H9 (cell line): Measurements from ENCODE around the gene KCNH1. TPM values are rescaled to one million over a fixed set of nuclear protein-coding genes. Genes with fewer than 3 reads are reported as not detected.

Experiments used
- DNase-seq: peaks from one replicate; pipeline ENCODE4 v3.0.0-alpha.2; 2017
- H2AFZ ChIP-seq: one replicate; pipeline ENCODE4 v1.6.1; 2013; ENCODE audit warnings: mild to moderate bottlenecking, low read length, control low read depth, moderate library complexity
- H2AK5ac ChIP-seq: 2 replicates; pipeline ENCODE4 v1.6.1; 2013; ENCODE audit warnings: low read length, control low read depth, mixed read lengths; ENCODE audit not compliant: insufficient read length
- H2BK120ac ChIP-seq: one replicate; pipeline ENCODE4 v1.6.1; 2013; ENCODE audit warnings: low read depth, mild to moderate bottlenecking, low read length, control low read depth, inconsistent platforms; ENCODE audit not compliant: poor library complexity, severe bottlenecking
- H2BK12ac ChIP-seq: 2 replicates; pipeline ENCODE4 v1.6.1; 2013; ENCODE audit warnings: low read length, control low read depth, mixed read lengths, low read depth; ENCODE audit not compliant: insufficient read length
- H2BK15ac ChIP-seq: 2 replicates; pipeline ENCODE4 v1.6.1; 2013; ENCODE audit warnings: low read depth, low read length, control low read depth
- H2BK20ac ChIP-seq: one replicate; pipeline ENCODE4 v1.6.1; 2013; ENCODE audit warnings: low read depth, mild to moderate bottlenecking, low read length, control low read depth, inconsistent platforms; ENCODE audit not compliant: poor library complexity, severe bottlenecking
- H2BK5ac ChIP-seq: 2 replicates; pipeline ENCODE4 v1.6.1; 2013; ENCODE audit warnings: low read length, control low read depth, mixed read lengths; ENCODE audit not compliant: insufficient read length
- H3K14ac ChIP-seq: 2 replicates; pipeline ENCODE4 v1.6.1; 2013; ENCODE audit warnings: low read length, control low read depth; ENCODE audit not compliant: insufficient read depth
- H3K18ac ChIP-seq: 2 replicates; pipeline ENCODE4 v1.6.1; 2013; ENCODE audit warnings: low read depth, mild to moderate bottlenecking, mixed read lengths, low read length, control low read depth; ENCODE audit not compliant: insufficient read length
- H3K23ac ChIP-seq: 2 replicates; pipeline ENCODE4 v1.6.1; 2013; ENCODE audit warnings: low read length, control low read depth, mixed read lengths, low read depth; ENCODE audit not compliant: insufficient read length
- H3K23me2 ChIP-seq: 2 replicates; pipeline ENCODE4 v1.6.1; 2013; ENCODE audit warnings: low read depth, mild to moderate bottlenecking, mixed read lengths, low read length, control low read depth; ENCODE audit not compliant: insufficient read length, poor library complexity, severe bottlenecking
- H3K27ac ChIP-seq: 2 replicates; pipeline ENCODE4 v1.5.1; 2013; ENCODE audit warnings: low read length, control low read depth, mixed read lengths, low read depth; ENCODE audit not compliant: insufficient read length
- H3K27me3 ChIP-seq: 2 replicates; pipeline ENCODE4 v1.6.1; 2013; ENCODE audit warnings: low read length, control low read depth, inconsistent platforms; ENCODE audit not compliant: insufficient read depth
- H3K4ac ChIP-seq: 2 replicates; pipeline ENCODE4 v1.6.1; 2013; ENCODE audit warnings: low read depth, mild to moderate bottlenecking, control low read depth, inconsistent platforms, low read length, moderate library complexity
- H3K4me1 ChIP-seq: 2 replicates; pipeline ENCODE4 v1.6.1; 2013; ENCODE audit warnings: low read length, control low read depth, inconsistent platforms; ENCODE audit not compliant: insufficient read depth
- H3K4me2 ChIP-seq: 2 replicates; pipeline ENCODE4 v1.6.1; 2013; ENCODE audit warnings: low read length, control low read depth, mixed read lengths; ENCODE audit not compliant: insufficient read length, insufficient read depth
- H3K56ac ChIP-seq: 2 replicates; pipeline ENCODE4 v1.6.1; 2013; ENCODE audit warnings: low read depth, mild to moderate bottlenecking, mixed read lengths, low read length, control low read depth; ENCODE audit not compliant: insufficient read length
- H3K79me1 ChIP-seq: 2 replicates; pipeline ENCODE4 v1.6.1; 2013; ENCODE audit warnings: low read depth, mild to moderate bottlenecking, moderate library complexity, low read length, control low read depth, inconsistent platforms; ENCODE audit not compliant: insufficient read depth, poor library complexity, severe bottlenecking
- H3K79me2 ChIP-seq: 2 replicates; pipeline ENCODE4 v1.6.1; 2013; ENCODE audit warnings: low read length, control low read depth, inconsistent platforms; ENCODE audit not compliant: insufficient read depth
- H3K9ac ChIP-seq: 2 replicates; pipeline ENCODE4 v1.6.1; 2013; ENCODE audit warnings: low read length, control low read depth, mixed read lengths; ENCODE audit not compliant: insufficient read length; ENCODE audit errors: extremely low read depth
- H3K9me3 ChIP-seq: one replicate; pipeline ENCODE4 v1.6.1; 2013; ENCODE audit warnings: low read depth, low read length, inconsistent platforms; ENCODE audit not compliant: control insufficient read depth
- H3T11ph ChIP-seq: one replicate; pipeline ENCODE4 v1.6.1; 2013; ENCODE audit warnings: mild to moderate bottlenecking, low read length, control low read depth, inconsistent platforms
- H4K20me1 ChIP-seq: one replicate; pipeline ENCODE4 v1.6.1; 2013; ENCODE audit not compliant: control insufficient read depth, insufficient read length, insufficient read depth
- H4K5ac ChIP-seq: 2 replicates; pipeline ENCODE4 v1.6.1; 2013; ENCODE audit warnings: low read depth, mild to moderate bottlenecking, mixed read lengths, low read length, control low read depth; ENCODE audit not compliant: insufficient read length
- H4K8ac ChIP-seq: replicated peaks from 2 replicates; pipeline ENCODE4 v1.6.1; 2013; ENCODE audit warnings: low read length, control low read depth, mixed read lengths, low read depth; ENCODE audit not compliant: insufficient read length
- H4K91ac ChIP-seq: 2 replicates; pipeline ENCODE4 v1.6.1; 2013; ENCODE audit warnings: low read depth, mild to moderate bottlenecking, moderate library complexity, mixed read lengths, low read length, control low read depth; ENCODE audit not compliant: insufficient read length
- H3K27ac Mint-ChIP-seq, 3 experiments: 2 replicates in 2 of 3; 3 replicates in 1 of 3; pipeline ENCODE4 v1.8.0; 2020 to 2021; ENCODE audit warnings: mixed read lengths in 3 of 3, mild to moderate bottlenecking in 1 of 3, moderate library complexity in 1 of 3
- H3K27me3 Mint-ChIP-seq: 2 replicates; pipeline ENCODE4 v1.8.0; 2021; ENCODE audit warnings: low read depth, mild to moderate bottlenecking, moderate library complexity, mixed read lengths
- H3K36me3 Mint-ChIP-seq, 3 experiments: 2 replicates in 2 of 3; 3 replicates in 1 of 3; pipeline ENCODE4 v1.8.0; 2020 to 2021; ENCODE audit warnings: low read depth in 3 of 3, mixed read lengths in 3 of 3; ENCODE audit not compliant: insufficient read depth in 1 of 3
- H3K4me1 Mint-ChIP-seq, 2 experiments: 2 replicates each; pipeline ENCODE4 v1.8.0; 2020; ENCODE audit warnings: mixed read lengths in 2 of 2
- H3K4me3 Mint-ChIP-seq, 2 experiments: 2 replicates in 1 of 2; 3 replicates in 1 of 2; pipeline ENCODE4 v1.8.0; 2020 to 2021; ENCODE audit warnings: mild to moderate bottlenecking in 2 of 2, mixed read lengths in 2 of 2, moderate library complexity in 1 of 2
- H3K9me3 Mint-ChIP-seq, 2 experiments: 2 replicates in 1 of 2; 3 replicates in 1 of 2; pipeline ENCODE4 v1.8.0; 2020; ENCODE audit warnings: mild to moderate bottlenecking in 2 of 2, mixed read lengths in 2 of 2, moderate library complexity in 1 of 2
- WGBS: extraction: QIAGEN DNeasy Blood & Tissue Kit; methylation state at CpG from one replicate; pipeline ENCODE4 v1.1.7; 2013; ENCODE audit warnings: missing lambda C conversion rate, low lambda C conversion rate, mixed read lengths; ENCODE audit not compliant: insufficient read length; ENCODE audit errors: extremely low coverage; 5-methylcytosine and 5-hydroxymethylcytosine counted together
- total RNA-seq: library from RNA; stranded (reverse); gene quantifications from 2 replicates; pipeline ENCODE4 v1.2.1, GENCODE V29; 2021
- TF ChIP-seq, protein P1 (sequence below): fragments of 200-600 bp; sonication (generic); conservative IDR thresholded peaks from 3 replicates; pipeline ENCODE4 v1.8.0; 2021; ENCODE audit warnings: antibody characterized with exemption, mild to moderate bottlenecking

Gene KCNH1
- total RNA-seq, 1 experiment from 2014 or later = 0.11 TPM

DNA sequence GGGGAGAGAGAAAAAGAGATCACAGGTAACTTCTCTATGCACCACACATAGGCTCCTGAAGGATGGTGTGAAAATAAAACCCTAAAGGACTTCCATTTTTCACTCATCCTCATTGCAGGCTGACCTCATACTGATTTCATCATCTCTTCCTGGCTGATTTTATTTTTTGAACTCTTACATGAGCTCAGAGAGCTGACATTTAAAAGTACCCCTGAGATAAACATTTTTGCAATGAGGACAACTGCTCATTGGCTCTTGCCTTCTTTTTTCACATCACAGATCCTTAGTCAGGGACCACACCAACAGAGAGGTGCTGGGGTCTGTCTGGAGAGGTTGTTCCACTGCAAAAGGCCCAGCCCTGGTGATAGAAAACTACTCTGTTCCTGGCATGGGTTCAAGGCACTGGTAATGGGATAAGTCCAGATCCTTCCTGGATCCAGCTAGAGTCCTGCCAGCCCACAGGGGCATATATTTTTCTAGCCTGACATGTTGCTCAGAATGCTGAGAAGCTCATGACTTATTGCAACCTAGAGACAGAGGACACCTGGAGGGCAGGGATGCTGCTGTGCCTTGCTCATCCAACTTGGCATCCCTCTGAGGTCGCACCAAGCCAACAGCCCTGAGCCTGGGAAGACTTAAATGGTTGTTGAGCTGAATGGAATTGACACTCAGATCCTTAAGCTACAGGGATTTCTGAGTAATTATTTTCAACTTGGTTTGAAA, 445.3 kb downstream of the KCNH1 start:
- no peaks in the 10 kb centered on the region for H3K4me1 Mint-ChIP-seq
- Histone ChIP-seq H3K9me3 (no peaks in the 10 kb centered on the region), H4K91ac (no peak overlapping the region), H3K18ac (no peak overlapping the region), H4K5ac (no peak overlapping the region), H2BK5ac (no peak overlapping the region), H3K56ac (no peak overlapping the region), H3K4me2 (no peak overlapping the region), H2BK15ac (no peak overlapping the region), H3K79me2 (no peaks in the 10 kb centered on the region), H3K23me2 (no peaks in the 10 kb centered on the region), H3K79me1 (no peaks in the 10 kb centered on the region), H3K4me1 (no peaks in the 10 kb centered on the region), H3K9ac (no peak overlapping the region), H2BK120ac (no peak overlapping the region), H4K20me1 (no peaks in the 10 kb centered on the region), H3K23ac (no peak overlapping the region), H3K14ac (no peak overlapping the region), H3K27me3 (no peaks in the 10 kb centered on the region), H3T11ph (no peak overlapping the region), H2AK5ac (no peak overlapping the region), H2AFZ (no peak overlapping the region), H2BK20ac (no peak overlapping the region), H2BK12ac (no peak overlapping the region), H3K4ac (no peak overlapping the region), H4K8ac (no peak overlapping the region), H3K27ac (no peak overlapping the region)
- TF ChIP-seq, protein P1, sequence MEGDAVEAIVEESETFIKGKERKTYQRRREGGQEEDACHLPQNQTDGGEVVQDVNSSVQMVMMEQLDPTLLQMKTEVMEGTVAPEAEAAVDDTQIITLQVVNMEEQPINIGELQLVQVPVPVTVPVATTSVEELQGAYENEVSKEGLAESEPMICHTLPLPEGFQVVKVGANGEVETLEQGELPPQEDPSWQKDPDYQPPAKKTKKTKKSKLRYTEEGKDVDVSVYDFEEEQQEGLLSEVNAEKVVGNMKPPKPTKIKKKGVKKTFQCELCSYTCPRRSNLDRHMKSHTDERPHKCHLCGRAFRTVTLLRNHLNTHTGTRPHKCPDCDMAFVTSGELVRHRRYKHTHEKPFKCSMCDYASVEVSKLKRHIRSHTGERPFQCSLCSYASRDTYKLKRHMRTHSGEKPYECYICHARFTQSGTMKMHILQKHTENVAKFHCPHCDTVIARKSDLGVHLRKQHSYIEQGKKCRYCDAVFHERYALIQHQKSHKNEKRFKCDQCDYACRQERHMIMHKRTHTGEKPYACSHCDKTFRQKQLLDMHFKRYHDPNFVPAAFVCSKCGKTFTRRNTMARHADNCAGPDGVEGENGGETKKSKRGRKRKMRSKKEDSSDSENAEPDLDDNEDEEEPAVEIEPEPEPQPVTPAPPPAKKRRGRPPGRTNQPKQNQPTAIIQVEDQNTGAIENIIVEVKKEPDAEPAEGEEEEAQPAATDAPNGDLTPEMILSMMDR = no peak
- DNase-seq = no peak
- H3K4me3 Mint-ChIP-seq = no peak overlapping the region
- WGBS = no CpG with 5 or more reads among the region's 1 CpG
- H3K27me3 Mint-ChIP-seq = no peaks in the 10 kb centered on the region
- no peaks in the 10 kb centered on the region for H3K9me3 Mint-ChIP-seq
- H3K36me3 Mint-ChIP-seq = no peaks in the 10 kb centered on the region
- no peak overlapping the region for H3K27ac Mint-ChIP-seq
